Measurements from ENCODE around the gene NMB. TPM values are rescaled to one million over a fixed set of nuclear protein-coding genes. Genes with fewer than 3 reads are reported as not detected.
"Not testable (repeated sequence)": the region's sequence is repeated elsewhere in the genome, so short reads cannot be mapped to it uniquely, and the experiment has no call there.

Gene NMB
- total RNA-seq, 6 experiments from 2014 or later = 4.4 to 7.1 (median 5.5) TPM

- no peaks in the 10 kb centered on the region for H3K9me3 Mint-ChIP-seq
- no peak overlapping the region for H3K4me3 Mint-ChIP-seq
- TF ChIP-seq CTCF (IDR thresholded peaks at IDR 0.05) = no peak
- DNase-seq = no peak
- no peaks in the 10 kb centered on the region for H3K27me3 Mint-ChIP-seq (ENCODE audit: insufficient read depth)
- H3K4me1 Mint-ChIP-seq (ENCODE audit: low read depth) = peaks cover 34% of the 10 kb centered on the region
- H3K27ac Mint-ChIP-seq = no peak overlapping the region
- peaks cover 6% of the 10 kb centered on the region; the same call in 1 of the 2 replicates for H3K36me3 Mint-ChIP-seq (ENCODE audit: low read depth)
These were observed 38.8 kb upstream of the NMB start for GRCh38 chr15:84696757-84697156.

GRCh38 chr15:84690342-84690741, 32.3 kb upstream of the NMB start:
- no peak for TF ChIP-seq CTCF (IDR thresholded peaks at IDR 0.05)
- H3K4me3 Mint-ChIP-seq = no peak overlapping the region
- no peak for DNase-seq
- no peaks in the 10 kb centered on the region for H3K27me3 Mint-ChIP-seq (ENCODE audit: insufficient read depth)
- H3K4me1 Mint-ChIP-seq (ENCODE audit: low read depth) = peaks cover 12% of the 10 kb centered on the region
- H3K36me3 Mint-ChIP-seq (ENCODE audit: low read depth) = peaks cover 29% of the 10 kb centered on the region
- no peaks in the 10 kb centered on the region for H3K9me3 Mint-ChIP-seq
- no peak overlapping the region for H3K27ac Mint-ChIP-seq

GRCh38 chr15:84689858-84690257, 31.9 kb upstream of the NMB start:
- DNase-seq = no peak
- H3K36me3 Mint-ChIP-seq (ENCODE audit: low read depth) = peaks cover 29% of the 10 kb centered on the region
- H3K4me1 Mint-ChIP-seq (ENCODE audit: low read depth) = peaks cover 17% of the 10 kb centered on the region
- no peaks in the 10 kb centered on the region for H3K9me3 Mint-ChIP-seq
- H3K27ac Mint-ChIP-seq = no peak overlapping the region
- no peak overlapping the region for H3K4me3 Mint-ChIP-seq
- peaks cover 3% of the 10 kb centered on the region for H3K27me3 Mint-ChIP-seq (ENCODE audit: insufficient read depth)
- no peak for TF ChIP-seq CTCF (IDR thresholded peaks at IDR 0.05)

- not testable (repeated sequence) for H3K27me3 Mint-ChIP-seq (ENCODE audit: insufficient read depth); H3K4me3 Mint-ChIP-seq; H3K9me3 Mint-ChIP-seq; H3K27ac Mint-ChIP-seq; DNase-seq
- peaks cover 37% of the 10 kb centered on the region for H3K36me3 Mint-ChIP-seq (ENCODE audit: low read depth)
- H3K4me1 Mint-ChIP-seq (ENCODE audit: low read depth) = peaks cover 30% of the 10 kb centered on the region
These were observed 28.4 kb upstream of the NMB start for GRCh38 chr15:84686446-84686845.

GRCh38 chr15:84685304-84685703, 27.3 kb upstream of the NMB start:
- peaks cover 34% of the 10 kb centered on the region for H3K36me3 Mint-ChIP-seq (ENCODE audit: low read depth)
- H3K27me3 Mint-ChIP-seq (ENCODE audit: insufficient read depth) = peaks cover 3% of the 10 kb centered on the region
- no peak for TF ChIP-seq CTCF (IDR thresholded peaks at IDR 0.05)
- H3K27ac Mint-ChIP-seq = peak overlapping the region; percentile 76
- no peaks in the 10 kb centered on the region for H3K9me3 Mint-ChIP-seq
- H3K4me1 Mint-ChIP-seq (ENCODE audit: low read depth) = peaks cover 30% of the 10 kb centered on the region
- no peak overlapping the region; the same call in 1 of the 2 replicates for H3K4me3 Mint-ChIP-seq
- peak; percentile 84 for DNase-seq

GRCh38 chr15:84684092-84684491, 26.1 kb upstream of the NMB start:
- Mint-ChIP-seq H3K27ac (no peak overlapping the region), H3K4me3 (no peak overlapping the region), H3K27me3 (ENCODE audit: insufficient read depth) (peaks cover 3% of the 10 kb centered on the region), H3K36me3 (ENCODE audit: low read depth) (peaks cover 31% of the 10 kb centered on the region), H3K4me1 (ENCODE audit: low read depth) (peaks cover 30% of the 10 kb centered on the region), H3K9me3 (no peaks in the 10 kb centered on the region)
- DNase-seq = no peak
- TF ChIP-seq CTCF (IDR thresholded peaks at IDR 0.05) = no peak; the same call in 1 of the 2 replicates
